ENCODE data around the gene ULK4. TPM values are rescaled to one million over a fixed set of nuclear protein-coding genes. Genes with fewer than 3 reads are reported as not detected.

The ULK4 gene
- polyA plus RNA-seq, 1 experiment = 1.6 TPM

DNA sequence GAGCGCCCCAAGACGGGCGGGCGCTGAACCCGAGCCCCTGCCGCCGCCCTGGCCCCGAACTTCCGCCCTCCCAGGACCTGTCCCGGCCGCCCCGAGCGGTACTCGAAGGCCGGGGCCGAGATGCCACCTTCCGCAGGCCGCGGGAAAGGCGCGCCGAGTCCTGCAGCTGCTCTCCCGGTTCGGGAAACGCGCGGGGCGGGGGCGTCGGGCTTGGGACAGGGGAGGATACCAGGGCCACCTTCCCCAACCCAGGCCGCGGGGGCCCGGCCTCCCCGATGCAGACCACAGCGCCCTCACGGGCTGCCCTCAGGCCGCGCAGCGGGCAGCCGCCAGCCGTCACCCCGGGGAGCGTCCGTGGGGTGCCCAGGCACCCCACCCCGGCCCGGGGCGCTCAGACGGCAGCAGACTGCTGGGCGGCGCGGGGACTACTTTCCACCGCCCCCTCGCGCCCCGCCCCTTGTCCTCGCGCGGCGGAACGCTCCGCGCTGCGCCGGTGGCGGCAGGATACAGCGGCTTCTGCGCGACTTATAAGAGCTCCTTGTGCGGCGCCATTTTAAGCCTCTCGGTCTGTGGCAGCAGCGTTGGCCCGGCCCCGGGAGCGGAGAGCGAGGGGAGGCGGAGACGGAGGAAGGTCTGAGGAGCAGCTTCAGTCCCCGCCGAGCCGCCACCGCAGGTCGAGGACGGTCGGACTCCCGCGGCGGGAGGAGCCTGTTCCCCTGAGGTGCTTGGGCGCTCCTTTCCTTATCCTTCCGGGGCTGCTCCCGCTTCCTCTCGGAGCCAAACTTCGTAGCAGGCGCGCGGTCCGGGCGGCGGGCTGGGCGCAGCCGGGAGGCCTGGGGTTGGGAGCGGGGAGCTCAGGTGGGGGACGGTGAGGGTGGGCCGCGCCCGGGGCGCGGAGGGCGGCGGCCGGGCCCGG is 762.7 kb downstream of the ULK4 start, which contains the start of gene CTNNB1:
Gene CTNNB1 (plus strand): TSS at position 556 of the 916 bp plus-strand sequence. CDS start 24,564 bp downstream, outside the sequence.
- Histone ChIP-seq H3K36me3 (ENCODE audit: control insufficient read depth, insufficient read depth, low read length) (no peaks in the 10 kb centered on the region), H3K27me3 (ENCODE audit: control insufficient read depth, insufficient read depth, low read length) (no peaks in the 10 kb centered on the region), H3K4me3 (ENCODE audit: low read depth, low read length) (peak within 1 kb of the TSS; percentile 100)
- CTCF ChIA-PET = interaction anchor here (1.0 to 1.5 kb wide), 4 partner anchors 11 to 619 kb away, joined by 3 to 4 read pairs (median 4); no protein-coding TSS in a partner anchor
- POLR2A ChIA-PET = interaction anchor here (0.7 to 1.1 kb wide), 3 partner anchors 11 to 903 kb away, joined by 3 to 6 read pairs (median 3); no protein-coding TSS in a partner anchor
- TF ChIP-seq, protein P1, sequence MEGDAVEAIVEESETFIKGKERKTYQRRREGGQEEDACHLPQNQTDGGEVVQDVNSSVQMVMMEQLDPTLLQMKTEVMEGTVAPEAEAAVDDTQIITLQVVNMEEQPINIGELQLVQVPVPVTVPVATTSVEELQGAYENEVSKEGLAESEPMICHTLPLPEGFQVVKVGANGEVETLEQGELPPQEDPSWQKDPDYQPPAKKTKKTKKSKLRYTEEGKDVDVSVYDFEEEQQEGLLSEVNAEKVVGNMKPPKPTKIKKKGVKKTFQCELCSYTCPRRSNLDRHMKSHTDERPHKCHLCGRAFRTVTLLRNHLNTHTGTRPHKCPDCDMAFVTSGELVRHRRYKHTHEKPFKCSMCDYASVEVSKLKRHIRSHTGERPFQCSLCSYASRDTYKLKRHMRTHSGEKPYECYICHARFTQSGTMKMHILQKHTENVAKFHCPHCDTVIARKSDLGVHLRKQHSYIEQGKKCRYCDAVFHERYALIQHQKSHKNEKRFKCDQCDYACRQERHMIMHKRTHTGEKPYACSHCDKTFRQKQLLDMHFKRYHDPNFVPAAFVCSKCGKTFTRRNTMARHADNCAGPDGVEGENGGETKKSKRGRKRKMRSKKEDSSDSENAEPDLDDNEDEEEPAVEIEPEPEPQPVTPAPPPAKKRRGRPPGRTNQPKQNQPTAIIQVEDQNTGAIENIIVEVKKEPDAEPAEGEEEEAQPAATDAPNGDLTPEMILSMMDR (IDR thresholded peaks at IDR 0.05; ENCODE audit: insufficient read depth, low read depth, low read length) = no peak
- DNase-seq (ENCODE audit: low read depth) = peak; percentile 32

DNA sequence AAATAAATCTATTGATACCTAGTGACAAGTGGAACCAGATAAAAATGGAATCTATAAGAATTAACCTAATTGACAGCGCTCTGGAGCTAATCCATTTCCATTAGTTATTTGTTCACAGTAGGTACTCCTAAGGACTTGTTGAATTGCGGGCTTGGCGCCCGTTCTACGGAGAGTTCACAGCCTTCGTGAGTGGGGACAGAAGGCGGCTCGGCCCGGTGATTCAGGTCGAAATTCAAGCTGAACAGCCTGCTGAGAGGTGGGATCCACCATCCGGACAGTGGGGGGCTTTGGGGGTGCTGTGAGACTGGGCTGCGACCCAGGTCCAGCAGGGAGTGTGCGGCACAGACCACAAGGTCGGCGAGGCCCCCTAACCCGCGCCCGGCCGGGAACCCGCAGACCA is 763.4 kb downstream of the ULK4 start:
- DNase-seq (ENCODE audit: low read depth) = no peak
- Histone ChIP-seq H3K4me3 (ENCODE audit: low read depth, low read length) (peak overlapping the region; percentile 100), H3K36me3 (ENCODE audit: control insufficient read depth, insufficient read depth, low read length) (no peaks in the 10 kb centered on the region), H3K27me3 (ENCODE audit: control insufficient read depth, insufficient read depth, low read length) (no peaks in the 10 kb centered on the region)
- ChIA-PET POLR2A (no interaction called here), CTCF (interaction anchor here (1.0 to 1.5 kb wide), 4 partner anchors 12 to 618 kb away, joined by 3 to 4 read pairs (median 4); no protein-coding TSS in a partner anchor)
- TF ChIP-seq, protein P1 (IDR thresholded peaks at IDR 0.05; ENCODE audit: insufficient read depth, low read depth, low read length) = no peak

DNA sequence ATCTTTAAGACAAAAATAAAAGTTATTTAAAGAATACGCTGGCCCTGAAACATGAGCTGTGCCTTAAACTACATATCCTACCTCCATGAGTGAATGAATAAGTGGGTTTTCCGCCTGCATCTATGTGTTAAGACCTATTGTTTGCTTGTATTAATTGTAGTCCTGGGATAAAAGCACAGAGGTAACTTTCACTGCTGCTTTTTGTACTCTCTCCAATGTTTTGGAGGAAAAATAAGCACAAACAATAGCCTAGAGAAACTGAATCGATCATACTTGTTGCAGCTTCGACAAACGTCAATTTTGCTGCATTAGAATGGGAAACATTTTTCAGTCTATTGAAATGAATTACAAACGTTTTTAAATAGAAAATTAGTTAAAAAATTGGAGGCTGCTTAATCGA is 763.9 kb downstream of the ULK4 start:
- ChIA-PET CTCF (interaction anchor here (1.2 to 1.3 kb wide), 2 partner anchors 613 to 617 kb away, joined by 4 read pairs; no protein-coding TSS in a partner anchor), POLR2A (no interaction called here)
- no peak overlapping the region for H3K4me3 ChIP-seq (ENCODE audit: low read depth, low read length)
- no peaks in the 10 kb centered on the region for H3K27me3 ChIP-seq (ENCODE audit: control insufficient read depth, insufficient read depth, low read length)
- DNase-seq (ENCODE audit: low read depth) = no peak
- no peaks in the 10 kb centered on the region for H3K36me3 ChIP-seq (ENCODE audit: control insufficient read depth, insufficient read depth, low read length)
- TF ChIP-seq, protein P1 (IDR thresholded peaks at IDR 0.05; ENCODE audit: insufficient read depth, low read depth, low read length) = no peak

Small RNA genes within 50 kb of the gene (small RNA-seq; reads per million reads assigned to genes)
- gene ATP6V0E1P2 (ENCODE audit: insufficient read length, low read depth, low replicate concordance) (not detected), gene RF00019 (ENCODE audit: insufficient read length, low read depth, low replicate concordance) (not detected), gene RF00096 (ENCODE audit: insufficient read length, low read depth, low replicate concordance) (not detected), gene RF00602 (ENCODE audit: insufficient read length, low read depth, low replicate concordance) (not detected)

Other genes starting within 250 kb of the ULK4 start
- gene TRAK1, start 129.3 kb upstream of the ULK4 start, polyA plus RNA-seq (2011; rRNA removed) = 26.1 and 36.3 TPM in 2 replicates

Measured in BJ (cell line).